Choroid plexus epithelial cell (primary cell): ENCODE results near the gene NR2F1-AS1.

Experiments
- DNase-seq: peaks from one replicate; pipeline ENCODE4 v3.0.0-alpha.2; 2010; ENCODE audit warnings: low read depth
- H3K4me3 ChIP-seq: 2 replicates; pipeline ENCODE4 v1.5.1; 2011; ENCODE audit warnings: low read depth, mild to moderate bottlenecking, control low read depth, low read length, moderate library complexity
- TF ChIP-seq, protein P1 (sequence below): conservative IDR thresholded peaks from 2 replicates; pipeline ENCODE4 v1.5.1; 2011; ENCODE audit warnings: low read depth, mild to moderate bottlenecking, control low read depth, inconsistent platforms, low read length, moderate library complexity

NR2F1-AS1 gene

DNA sequence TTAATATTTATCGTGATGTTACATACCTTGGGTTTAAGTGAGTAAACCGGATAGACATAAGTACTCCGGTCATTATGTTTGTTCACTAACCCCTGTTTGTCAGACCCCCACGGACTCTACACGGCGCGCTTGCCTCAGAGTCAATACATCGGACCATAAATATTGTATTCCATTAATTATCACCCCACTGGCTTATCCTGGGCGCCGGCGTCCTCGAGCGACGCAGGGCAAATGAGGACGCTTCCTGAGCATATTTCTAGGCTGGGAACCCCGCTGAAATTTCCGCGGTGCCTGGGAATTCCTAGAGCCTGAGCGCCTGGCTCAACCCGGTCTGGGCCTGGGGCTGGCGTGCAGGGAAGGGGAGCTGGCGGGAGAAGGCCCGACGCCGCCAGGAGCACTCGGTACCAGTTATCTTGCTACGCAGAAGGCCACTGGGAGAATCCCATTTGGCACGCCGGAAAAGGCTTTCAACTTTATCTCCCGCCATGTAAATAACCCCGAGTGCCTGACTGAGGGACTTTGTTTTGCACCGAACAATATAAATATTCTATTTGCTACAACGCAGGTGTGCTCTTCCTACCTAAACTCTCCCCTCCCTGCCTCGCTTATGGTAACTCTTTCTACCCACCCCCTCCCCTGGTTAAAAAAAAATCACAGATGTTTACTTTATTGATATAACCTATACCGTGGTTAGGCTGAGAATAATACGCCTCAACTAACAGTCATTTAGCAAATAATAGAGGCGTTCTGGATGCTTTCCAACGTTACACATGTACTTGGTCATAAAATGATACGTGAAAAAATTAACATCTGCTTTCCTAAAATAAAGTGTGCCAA, 21.4 kb upstream of the NR2F1-AS1 start:
- peak; percentile 64 for DNase-seq
- TF ChIP-seq, protein P1, sequence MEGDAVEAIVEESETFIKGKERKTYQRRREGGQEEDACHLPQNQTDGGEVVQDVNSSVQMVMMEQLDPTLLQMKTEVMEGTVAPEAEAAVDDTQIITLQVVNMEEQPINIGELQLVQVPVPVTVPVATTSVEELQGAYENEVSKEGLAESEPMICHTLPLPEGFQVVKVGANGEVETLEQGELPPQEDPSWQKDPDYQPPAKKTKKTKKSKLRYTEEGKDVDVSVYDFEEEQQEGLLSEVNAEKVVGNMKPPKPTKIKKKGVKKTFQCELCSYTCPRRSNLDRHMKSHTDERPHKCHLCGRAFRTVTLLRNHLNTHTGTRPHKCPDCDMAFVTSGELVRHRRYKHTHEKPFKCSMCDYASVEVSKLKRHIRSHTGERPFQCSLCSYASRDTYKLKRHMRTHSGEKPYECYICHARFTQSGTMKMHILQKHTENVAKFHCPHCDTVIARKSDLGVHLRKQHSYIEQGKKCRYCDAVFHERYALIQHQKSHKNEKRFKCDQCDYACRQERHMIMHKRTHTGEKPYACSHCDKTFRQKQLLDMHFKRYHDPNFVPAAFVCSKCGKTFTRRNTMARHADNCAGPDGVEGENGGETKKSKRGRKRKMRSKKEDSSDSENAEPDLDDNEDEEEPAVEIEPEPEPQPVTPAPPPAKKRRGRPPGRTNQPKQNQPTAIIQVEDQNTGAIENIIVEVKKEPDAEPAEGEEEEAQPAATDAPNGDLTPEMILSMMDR, result no peak
- H3K4me3 ChIP-seq, result peak overlapping the region; percentile 53

DNA sequence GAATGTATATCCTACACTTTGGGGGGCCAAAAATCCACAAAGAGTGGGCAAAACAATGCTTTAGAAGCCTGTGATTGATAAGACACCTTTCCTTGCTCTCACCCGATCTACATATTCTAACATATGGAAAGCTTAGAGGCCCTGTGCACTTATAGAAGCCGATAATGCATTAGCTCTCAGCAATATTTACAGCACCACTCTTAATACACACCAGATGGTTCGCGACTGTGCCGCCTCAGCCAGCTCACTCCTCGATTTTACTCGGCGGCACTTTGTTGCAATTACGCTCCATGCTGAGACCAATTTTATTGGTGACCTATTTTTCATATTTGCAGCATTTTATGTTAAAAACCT, 20.8 kb upstream of the NR2F1-AS1 start:
- TF ChIP-seq, protein P1, result no peak
- peak; percentile 52 for DNase-seq
- peak overlapping the region; percentile 53 for H3K4me3 ChIP-seq

DNA sequence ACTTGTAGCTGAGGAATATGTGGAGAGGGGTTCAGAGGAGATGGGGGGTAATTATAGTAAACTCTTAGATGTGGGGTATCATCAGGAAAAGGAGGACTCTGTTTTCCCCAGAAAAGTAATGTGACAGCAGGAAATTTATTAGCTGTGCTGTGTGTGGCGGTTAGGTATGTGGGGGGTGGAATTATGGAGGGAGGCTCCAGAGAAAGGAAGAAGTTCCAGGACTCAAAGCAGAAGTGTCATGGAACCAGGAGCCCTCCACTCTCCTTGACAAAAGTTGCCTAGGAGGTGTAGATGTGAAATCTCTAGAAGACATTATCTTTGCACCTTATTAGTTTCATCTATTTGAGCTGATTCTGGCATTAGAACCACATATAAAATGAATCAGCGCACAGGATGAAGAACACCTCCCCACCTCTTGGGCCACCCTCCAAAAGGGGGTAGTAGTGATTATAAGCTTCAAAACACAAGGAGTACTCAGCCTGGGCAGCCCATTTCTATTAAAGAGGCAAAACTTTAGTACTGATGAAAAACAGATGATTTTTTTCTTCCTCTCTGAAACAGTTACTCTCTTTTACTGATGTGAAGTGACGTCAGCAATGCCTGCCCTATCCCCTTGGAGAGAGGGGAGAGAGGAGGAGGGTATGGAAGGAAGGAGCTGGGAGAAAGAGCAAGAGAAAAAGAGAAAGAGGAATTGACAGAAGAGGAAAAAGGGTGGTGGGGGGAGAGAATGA, 20.2 kb upstream of the NR2F1-AS1 start:
- H3K4me3 ChIP-seq, result peak overlapping the region; percentile 53
- TF ChIP-seq, protein P1, result no peak
- peak; percentile 90 for DNase-seq

DNA sequence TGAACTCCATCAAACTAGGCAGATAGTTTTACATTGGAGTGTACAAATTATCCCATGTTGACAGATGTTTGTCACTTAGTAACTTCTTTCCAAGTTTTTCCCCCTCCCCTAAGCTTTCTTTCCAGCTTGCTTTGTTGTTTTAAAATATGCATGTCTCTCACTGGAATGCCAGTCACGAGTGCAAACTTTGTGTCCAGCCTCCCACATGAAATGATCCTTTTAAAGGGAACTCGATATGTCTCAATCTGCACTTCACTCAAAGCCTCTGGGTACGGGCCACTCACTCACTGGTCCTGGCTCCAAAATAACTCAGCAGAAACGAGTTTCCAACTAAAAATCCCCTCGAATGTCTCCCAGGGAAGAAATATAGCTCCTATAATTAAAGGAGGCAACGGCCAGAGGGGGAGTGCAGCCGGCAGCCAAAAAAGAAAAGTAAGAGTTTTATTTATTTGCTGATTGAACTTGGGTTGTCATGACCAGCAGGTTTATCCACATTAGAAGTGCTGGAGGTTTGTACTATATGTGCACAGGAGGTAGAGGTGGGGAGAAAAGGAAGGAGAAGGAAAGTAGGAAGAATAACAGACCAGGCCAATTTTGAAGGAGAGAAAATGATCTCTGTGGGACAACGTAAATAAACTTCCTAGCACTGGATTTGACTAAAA, 19.5 kb upstream of the NR2F1-AS1 start:
- TF ChIP-seq, protein P1, result no peak
- DNase-seq, result peak; percentile 86
- H3K4me3 ChIP-seq, result peak overlapping the region; percentile 53

- DNase-seq, result peak; percentile 90
- TF ChIP-seq, protein P1, result peak; percentile 6
- peak overlapping the region; percentile 36 for H3K4me3 ChIP-seq
Measured at GRCh38 chr5:93599399-93600120, 18.5 kb upstream of the NR2F1-AS1 start.

DNA sequence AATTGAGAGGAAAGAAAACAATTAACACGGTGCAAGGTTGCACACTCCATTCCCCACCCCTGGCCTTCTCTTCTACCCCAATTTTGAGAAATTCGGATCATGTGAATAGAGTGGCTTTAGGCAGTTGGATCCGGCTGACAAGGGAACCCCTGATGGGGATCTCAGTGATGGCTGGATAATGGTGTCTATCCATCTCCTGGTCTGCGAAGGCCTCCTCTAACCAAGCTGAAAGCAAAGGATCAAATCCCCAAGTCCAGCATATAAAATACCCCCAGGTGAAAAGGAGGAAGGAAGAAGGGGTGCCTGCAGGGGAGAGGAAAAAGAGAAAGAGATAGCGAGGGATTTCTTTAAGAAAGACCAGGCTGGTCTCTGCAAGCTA, 18.0 kb upstream of the NR2F1-AS1 start:
- TF ChIP-seq, protein P1, result no peak
- peak overlapping the region; percentile 36 for H3K4me3 ChIP-seq
- no peak for DNase-seq
